ENCODE results near the gene VAT1L. TPM values are rescaled to one million over a fixed set of nuclear protein-coding genes. Genes with fewer than 3 reads are reported as not detected.

VAT1L gene
- total RNA-seq, 1 experiment from 2014 or later = 0.10 TPM

GRCh38 chr16:77938913-77939312 lies 150.5 kb downstream of the VAT1L start:
- no peak for ATAC-seq
- Histone ChIP-seq H3K36me3 (ENCODE audit: control insufficient read depth in 1 of 2, insufficient read depth in 2 of 2, low read length in 2 of 2) (no peaks in the 10 kb centered on the region), H4K20me1 (ENCODE audit: insufficient read depth) (no peaks in the 10 kb centered on the region), H2AFZ (ENCODE audit: low read depth, low read length, poor library complexity, severe bottlenecking) (no peak overlapping the region), H3K27ac (ENCODE audit: low read depth, low read length) (no peak overlapping the region), H3K4me3 (replicated peaks in 1 of 2; ENCODE audit: low read depth in 1 of 2, low read length in 2 of 2) (no peak overlapping the region), H3K4me1 (ENCODE audit: control insufficient read depth in 1 of 2, insufficient read depth in 2 of 2, low read length in 2 of 2) (no peaks in the 10 kb centered on the region), H3K9me3 (ENCODE audit: control insufficient read depth in 1 of 2, insufficient read depth in 1 of 2, low read depth in 1 of 2, low read length in 2 of 2) (no peaks in the 10 kb centered on the region), H3K9ac (ENCODE audit: low read length) (no peak overlapping the region), H3K79me2 (ENCODE audit: insufficient read depth, low read length) (no peaks in the 10 kb centered on the region), H3K4me2 (ENCODE audit: low read length) (no peak overlapping the region), H3K9me2 (ENCODE audit: insufficient read depth) (no peaks in the 10 kb centered on the region), H3K27me3 (ENCODE audit: insufficient read depth, low read length) (no peaks in the 10 kb centered on the region)
- DNase-seq (ENCODE audit: low read depth, low spot score) = no peak
- RAD21 ChIA-PET (ENCODE audit: low non-redundant PET in 1 of 2, low total read pairs in 2 of 2, uncharacterized antibody in 2 of 2, unreplicated experiment in 2 of 2) = no interaction called here
- POLR2A ChIA-PET = no interaction called here
- intact Hi-C loops (cut with micrococcal nuclease) = no loop called here
- TF ChIP-seq ZBTB33 (IDR thresholded peaks at IDR 0.05; ENCODE audit: extremely low read depth, insufficient replicate concordance, low read length) (no peak), TCF7L2 (IDR thresholded peaks at IDR 0.05; ENCODE audit: borderline replicate concordance, extremely low read depth, insufficient read depth, insufficient read length) (no peak), SIN3A (IDR thresholded peaks at IDR 0.05; ENCODE audit: low read depth) (no peak), EZH2 (IDR thresholded peaks at IDR 0.05) (no peak), SP1 (IDR thresholded peaks at IDR 0.05; ENCODE audit: low read depth) (no peak), ZFX (IDR thresholded peaks at IDR 0.05) (no peak), CTCF (IDR thresholded peaks at IDR 0.05 in 2 of 3, conservative IDR thresholded peaks at IDR 0.05 in 1 of 3; ENCODE audit: borderline replicate concordance in 1 of 3, insufficient read depth in 1 of 3, low read depth in 2 of 3, low read length in 2 of 3) (no peak), EZH2phosphoT487 (IDR thresholded peaks at IDR 0.05; ENCODE audit: borderline replicate concordance) (no peak), ATF3 (IDR thresholded peaks at IDR 0.05) (no peak), MAX (IDR thresholded peaks at IDR 0.05) (no peak), REST (IDR thresholded peaks at IDR 0.05; ENCODE audit: low read depth) (no peak), ZNF274 (IDR thresholded peaks at IDR 0.05; ENCODE audit: low read depth, low read length) (no peak), FOSL1 (IDR thresholded peaks at IDR 0.05; ENCODE audit: low read depth) (no peak), SRF (IDR thresholded peaks at IDR 0.05; ENCODE audit: low read depth) (no peak), CBX3 (IDR thresholded peaks at IDR 0.05; ENCODE audit: low read depth) (no peak), EGR1 (IDR thresholded peaks at IDR 0.05; ENCODE audit: low read depth) (no peak), POLR2A (IDR thresholded peaks at IDR 0.05; ENCODE audit: borderline replicate concordance, extremely low read depth, insufficient read depth, insufficient read length) (no peak)
- CTCF ChIA-PET = no interaction called here
- no TSS peak for BruUV-seq (replicated peaks)
